Middle frontal gyrus (tissue), 1 donor: ENCODE measurements around the gene MCMBP.
"Not testable (repeated sequence)": the region's sequence is repeated elsewhere in the genome, so short reads cannot be mapped to it uniquely, and the experiment has no call there.

Source experiments
- DNase-seq: peaks from one replicate; pipeline ENCODE4 v3.0.0-alpha.2; 2015; ENCODE audit warnings: low spot score; ENCODE audit errors: extremely low spot score

The MCMBP gene

DNA sequence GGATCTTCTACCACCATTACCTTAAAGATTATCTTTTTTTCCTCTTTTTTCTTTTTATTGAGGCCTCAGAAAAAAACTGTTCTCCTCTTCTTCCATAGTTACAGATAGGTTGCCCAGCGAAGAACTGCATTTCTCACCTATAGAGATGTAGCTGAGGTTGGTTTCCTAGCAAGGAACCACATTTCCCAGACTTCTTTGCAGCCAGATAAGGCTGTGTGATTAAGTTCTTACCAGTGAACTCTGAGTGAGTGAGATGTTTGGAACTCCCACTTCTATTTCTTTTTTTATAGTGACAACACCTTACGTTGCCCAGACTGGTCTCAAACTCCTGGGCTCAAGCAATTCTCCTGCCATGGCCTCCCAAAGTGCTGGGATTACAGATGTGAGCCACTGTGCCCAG is 5.9 kb upstream of the MCMBP start:
- no peak for DNase-seq

- DNase-seq, result peak; percentile 77
Observed at GRCh38 chr10:119872860-119873681, 428 bp upstream of the MCMBP start.

DNA sequence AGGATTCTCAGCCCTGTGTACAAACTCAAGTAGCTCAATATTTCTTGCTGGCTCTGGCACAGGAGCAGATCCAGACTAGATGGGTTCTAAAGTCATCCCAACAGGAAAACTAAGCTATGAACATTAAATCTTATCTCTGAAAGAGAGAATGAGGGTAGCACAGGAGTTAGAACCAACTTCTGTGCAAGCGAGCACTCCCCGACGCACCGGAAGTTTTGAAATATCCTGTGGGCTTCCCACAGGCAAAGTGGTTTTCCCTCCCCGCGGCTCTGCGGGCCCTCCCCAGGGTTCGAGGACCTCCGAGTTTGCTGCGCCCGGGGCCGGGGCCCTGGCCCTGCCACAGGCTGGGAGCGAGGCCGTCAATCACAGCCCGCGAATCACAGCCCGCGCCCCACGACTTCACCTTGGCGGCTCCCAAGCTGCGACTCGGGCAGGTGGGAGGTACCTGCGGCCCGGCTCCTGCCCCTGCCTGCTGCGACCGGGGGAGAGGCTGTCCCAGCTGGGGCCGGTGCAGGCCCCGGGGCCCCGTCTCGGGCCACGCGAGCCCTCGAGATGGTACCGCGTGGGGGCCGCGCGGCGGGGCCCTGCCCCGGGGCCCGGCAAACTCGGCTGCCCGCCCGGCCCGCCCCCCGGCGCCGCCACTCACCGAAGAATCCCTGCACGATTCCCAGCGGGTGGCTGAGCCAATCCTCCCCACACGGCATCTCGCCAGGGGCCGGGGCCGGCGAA is 598 bp downstream of the MCMBP start:
- DNase-seq, result no peak

DNA sequence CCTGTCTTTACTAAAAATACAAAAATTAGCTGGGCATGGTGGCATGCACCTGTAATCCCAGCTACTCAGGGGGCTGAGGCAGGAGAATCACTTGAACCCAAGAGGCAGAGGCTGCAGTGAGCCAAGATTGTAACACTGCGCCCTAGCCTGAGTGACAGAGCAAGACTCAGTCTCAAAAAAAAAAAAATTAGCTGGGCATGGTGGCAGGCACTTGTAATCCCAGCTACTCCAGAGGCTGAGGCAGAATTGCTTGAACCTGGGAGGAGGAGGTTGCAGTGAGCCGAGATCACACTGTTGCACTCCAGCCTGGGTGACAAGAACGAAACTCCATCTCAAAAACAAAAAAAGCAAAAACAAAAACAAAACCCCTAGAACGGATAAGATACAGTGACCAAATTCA is 3.2 kb downstream of the MCMBP start:
- not testable (repeated sequence) for DNase-seq

- peak; percentile 35 for DNase-seq
Observed at GRCh38 chr10:119867317-119867716, 5.3 kb downstream of the MCMBP start.

GRCh38 chr10:119865699-119866240 is 6.9 kb downstream of the MCMBP start:
- DNase-seq, result no peak

DNA sequence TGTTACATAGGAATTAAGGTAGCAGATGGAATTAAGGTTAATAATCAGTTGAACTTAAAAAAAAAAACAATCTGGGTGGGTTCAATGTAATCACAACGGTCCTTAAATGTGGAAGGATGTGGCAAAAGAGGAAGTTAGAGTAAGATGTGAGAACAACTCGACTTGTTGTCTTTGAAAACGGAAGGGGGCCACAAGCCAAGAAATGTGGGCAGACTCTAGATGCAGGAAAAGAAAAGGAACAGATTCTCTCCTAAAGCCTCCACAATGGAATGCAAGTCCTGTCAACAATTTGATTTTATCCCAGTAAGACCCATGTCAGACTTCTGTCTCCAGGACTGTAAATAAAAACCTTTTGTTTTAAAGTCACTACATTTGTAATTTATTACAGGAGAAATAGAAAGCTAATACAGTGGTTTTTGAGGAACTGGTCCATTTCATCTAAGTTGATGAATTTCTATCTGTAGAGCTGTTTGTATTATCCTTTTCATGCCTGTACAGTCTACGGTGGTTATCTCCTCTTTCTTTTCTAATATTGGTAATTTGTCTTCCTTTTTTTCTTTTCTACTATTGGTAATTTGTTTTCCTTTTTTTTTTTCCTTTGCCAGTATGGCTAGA is 8.6 kb downstream of the MCMBP start:
- DNase-seq, result no peak

DNA sequence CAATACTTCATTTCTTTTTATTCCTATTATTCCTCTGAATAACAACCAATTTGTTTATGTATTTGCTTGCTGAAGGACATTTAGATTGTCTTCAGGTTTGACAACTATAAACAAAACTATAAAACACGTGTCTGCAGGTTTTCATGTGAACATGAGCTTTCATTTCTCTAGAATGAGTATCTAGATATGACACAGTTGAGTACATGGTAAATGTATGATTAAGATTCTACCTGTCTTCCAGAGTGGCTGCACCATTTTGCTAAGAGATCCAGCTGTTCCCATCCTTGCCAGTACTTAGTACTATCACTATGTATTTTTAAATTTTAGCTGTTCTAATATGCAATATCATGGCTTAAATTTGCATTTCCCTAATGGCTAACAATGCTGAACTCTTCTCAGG is 10.1 kb downstream of the MCMBP start:
- DNase-seq, result no peak

DNA sequence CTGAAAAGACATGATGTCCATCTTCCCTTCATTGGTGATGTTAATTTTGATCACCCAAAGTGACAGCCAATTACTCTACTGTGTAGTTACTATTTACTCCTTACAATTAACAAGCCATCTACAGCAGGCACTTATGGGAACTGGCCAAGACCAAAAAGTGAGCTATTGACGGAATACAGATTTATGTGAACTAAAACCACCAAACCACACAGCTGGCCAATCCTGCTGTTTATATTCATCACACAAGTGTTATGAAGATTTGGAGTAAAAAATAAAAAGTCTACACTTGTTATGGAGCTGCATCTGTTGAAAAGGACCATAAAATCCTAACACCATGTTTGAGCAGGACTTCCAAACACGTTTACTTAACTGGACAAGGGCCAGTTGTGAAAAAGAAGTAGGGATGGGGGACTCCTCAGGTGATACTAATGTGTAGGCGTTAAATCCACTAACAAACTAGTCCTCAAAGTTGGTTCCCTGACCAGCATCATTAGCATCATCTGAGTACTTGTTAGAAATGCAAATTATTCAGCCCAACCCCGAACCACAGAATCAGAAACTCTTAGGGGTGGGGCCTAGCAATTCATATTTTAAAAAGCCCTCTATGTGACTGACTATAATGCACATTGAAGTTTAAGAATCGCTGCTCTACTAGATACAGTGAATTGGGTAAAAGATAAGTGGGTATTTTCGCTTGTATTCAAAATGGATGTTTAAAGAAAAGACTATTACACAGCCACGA is 11.6 kb downstream of the MCMBP start:
- no peak for DNase-seq

DNA sequence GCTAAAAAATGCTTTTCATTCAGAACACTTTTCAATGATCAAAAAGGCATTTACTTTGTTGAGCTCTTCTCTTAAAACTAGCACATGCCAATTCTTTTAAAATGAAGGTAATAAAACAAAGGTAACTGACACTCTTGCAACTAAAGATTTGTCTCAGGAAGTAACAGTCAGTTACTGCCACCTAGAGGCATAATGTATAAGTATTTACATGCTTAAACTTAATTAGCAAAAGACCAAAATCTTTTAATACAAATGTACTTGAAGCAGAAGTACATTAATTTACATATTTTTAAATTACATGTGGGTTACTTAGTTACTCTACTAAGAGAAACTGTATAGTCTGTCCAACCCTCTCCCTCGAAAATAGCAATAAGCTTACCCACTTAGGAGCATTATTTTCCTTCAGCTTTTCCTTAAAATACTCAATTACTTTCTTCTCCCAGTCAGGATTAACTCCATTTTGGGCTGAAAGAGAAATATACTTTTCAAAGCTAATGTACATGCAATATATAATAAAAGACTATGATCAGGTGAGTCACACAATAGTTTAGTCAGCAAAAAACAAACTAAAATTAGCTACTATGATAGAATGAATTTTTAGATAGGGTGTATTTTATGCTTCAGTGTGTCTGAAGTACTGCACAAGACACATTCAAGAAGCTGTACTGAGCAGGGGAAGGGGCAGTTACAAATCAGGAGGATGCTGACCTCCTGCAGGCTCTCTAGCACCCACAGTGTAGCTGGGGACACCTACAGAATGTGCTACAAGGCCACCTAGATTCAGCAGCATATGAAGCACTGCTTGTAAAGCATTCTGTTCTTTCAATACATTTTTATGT is 13.0 kb downstream of the MCMBP start:
- DNase-seq, result peak; percentile 28

DNA sequence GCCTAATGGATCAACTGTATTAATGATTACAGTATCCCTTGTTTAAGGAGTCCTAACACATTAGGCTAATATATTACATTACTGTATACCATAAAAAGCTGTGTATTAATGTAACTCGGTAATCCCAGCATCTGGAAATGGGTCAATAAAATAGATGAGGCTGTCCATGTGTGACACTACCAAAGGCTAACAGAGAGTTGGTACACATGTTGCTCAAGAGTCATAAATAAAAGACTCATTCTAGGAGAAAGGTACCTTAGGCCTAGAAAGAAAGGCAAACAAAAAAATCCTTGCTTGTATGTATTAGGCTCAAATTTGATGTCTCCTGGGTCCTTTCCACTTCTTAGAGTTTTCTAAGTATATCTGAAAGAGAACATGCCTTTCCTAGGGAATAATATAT is 14.6 kb downstream of the MCMBP start:
- no peak for DNase-seq

DNA sequence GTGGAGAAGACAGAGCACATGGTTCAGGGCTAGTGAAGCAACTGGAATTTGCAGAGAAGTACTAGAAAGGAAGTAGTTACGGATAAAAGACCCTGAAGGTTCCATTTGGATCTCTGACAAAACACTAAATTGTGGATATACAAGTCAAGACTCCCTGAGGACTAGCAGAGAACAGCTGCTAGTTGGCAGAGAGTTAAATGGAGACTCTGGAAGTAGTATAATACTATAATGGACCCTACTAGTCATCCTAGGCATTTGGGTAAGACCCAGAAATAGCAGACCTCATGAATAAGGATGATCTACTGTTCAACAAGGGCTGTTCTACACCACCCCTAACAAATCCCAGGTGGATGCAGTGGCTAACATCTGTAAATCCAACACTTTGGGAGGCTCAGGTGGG is 19.1 kb downstream of the MCMBP start:
- DNase-seq, result no peak

- DNase-seq, result no peak
Observed at GRCh38 chr10:119852822-119853221, 19.8 kb downstream of the MCMBP start.

- no peak for DNase-seq
Observed at GRCh38 chr10:119852277-119852676, 20.4 kb downstream of the MCMBP start.

- DNase-seq, result no peak
Observed at GRCh38 chr10:119849944-119850343, 22.7 kb downstream of the MCMBP start.

- DNase-seq, result no peak
Observed at GRCh38 chr10:119849031-119849789, 23.4 kb downstream of the MCMBP start.

DNA sequence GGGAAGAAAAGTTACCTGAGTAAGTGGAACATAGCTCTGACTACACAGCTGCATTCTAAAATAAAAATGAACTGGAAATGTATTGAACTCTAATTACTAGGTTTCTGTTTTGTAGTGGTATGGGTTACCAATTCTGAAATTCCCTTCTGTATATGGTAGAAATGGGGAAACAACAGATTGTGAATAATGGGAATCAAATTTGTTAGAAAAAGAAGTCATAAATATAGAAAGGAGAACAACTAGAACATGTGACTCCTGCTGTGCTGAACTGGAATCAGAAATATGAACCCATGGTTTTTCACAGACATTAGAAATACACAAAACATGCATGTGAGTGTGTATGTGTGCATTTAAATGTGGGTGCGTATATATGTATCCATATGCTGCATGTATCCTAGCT is 27.0 kb downstream of the MCMBP start:
- no peak for DNase-seq

DNA sequence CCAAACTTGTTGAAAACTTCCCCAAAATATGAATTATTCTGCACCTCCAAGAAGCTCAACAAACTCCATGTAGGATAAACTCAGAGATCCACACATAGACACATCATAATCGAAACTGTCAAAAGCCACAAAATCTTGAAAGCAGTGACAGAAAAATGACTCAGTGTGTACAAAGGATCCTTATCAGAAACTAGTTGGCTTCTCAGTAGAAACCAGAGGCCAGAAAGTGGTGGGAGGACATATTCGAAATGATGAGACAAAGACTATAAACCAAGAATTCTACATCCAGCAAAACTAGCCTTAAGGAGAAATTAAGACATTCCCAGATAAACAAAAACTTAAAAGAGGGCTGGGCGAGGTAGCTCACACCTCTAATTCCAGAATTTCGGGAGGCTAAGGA is 38.5 kb downstream of the MCMBP start:
- DNase-seq, result no peak

GRCh38 chr10:119832951-119833350 is 39.7 kb downstream of the MCMBP start:
- DNase-seq, result no peak

GRCh38 chr10:119831656-119832055 is 41.0 kb downstream of the MCMBP start:
- DNase-seq, result no peak
